ENCODE measurements around the gene UBE4A. TPM values are rescaled to one million over a fixed set of nuclear protein-coding genes. Genes with fewer than 3 reads are reported as not detected.
"Not testable (repeated sequence)": the region's sequence is repeated elsewhere in the genome, so short reads cannot be mapped to it uniquely, and the experiment has no call there.

UBE4A gene
- polyA plus RNA-seq, 3 donors from 2014 or later: 13.7 to 26.3 (median 14.1) TPM

- Mint-ChIP-seq H3K27ac (no peak overlapping the region), H3K4me1 (no peaks in the 10 kb centered on the region), H3K9me3 (no peaks in the 10 kb centered on the region), H3K4me3 (no peak overlapping the region), H3K36me3 (peaks cover 26 to 72% (median 60%) of the 10 kb centered on the region in 3 donors), H3K27me3 (ENCODE audit: low read depth in 3 of 3) (no peaks in the 10 kb centered on the region)
- no peak for DNase-seq
These were observed 24.3 kb downstream of the UBE4A start for GRCh38 chr11:118383657-118384056.

GRCh38 chr11:118396097-118396501 lies 36.7 kb downstream of the UBE4A start:
- Mint-ChIP-seq H3K9me3 (no peaks in the 10 kb centered on the region), H3K27ac (peak overlapping the region in 3 of 6 donors; percentile 6 to 37 (median 33)), H3K27me3 (ENCODE audit: low read depth in 3 of 3) (peaks cover under 1 to 2% (median 2%) of the 10 kb centered on the region in 3 donors), H3K4me1 (peaks cover 13% of the 10 kb centered on the region in 2 donors), H3K36me3 (peaks cover 18 to 32% (median 22%) of the 10 kb centered on the region in 3 donors), H3K4me3 (no peak overlapping the region)
- DNase-seq: no peak

- Mint-ChIP-seq H3K36me3 (peaks cover 14 to 27% (median 15%) of the 10 kb centered on the region in 3 donors), H3K4me3 (no peak overlapping the region), H3K27ac (peak overlapping the region in 2 of 6 donors; percentile 13 to 46), H3K4me1 (peaks cover 26 to 27% of the 10 kb centered on the region in 2 donors), H3K27me3 (ENCODE audit: low read depth in 3 of 3) (peaks cover 5 to 6% (median 5%) of the 10 kb centered on the region in 3 donors), H3K9me3 (no peaks in the 10 kb centered on the region)
- DNase-seq: no peak
These were observed 38.0 kb downstream of the UBE4A start for GRCh38 chr11:118397448-118397847.

GRCh38 chr11:118398791-118399559 lies 39.6 kb downstream of the UBE4A start:
- Mint-ChIP-seq H3K4me3 (peak overlapping the region in 3 of 5 donors; percentile 11 to 91 (median 38)), H3K27me3 (ENCODE audit: low read depth in 3 of 3) (peaks cover 5 to 8% (median 6%) of the 10 kb centered on the region in 3 donors), H3K27ac (peak overlapping the region; percentile 12 to 100 (median 90)), H3K9me3 (no peaks in the 10 kb centered on the region), H3K4me1 (peaks cover 34 to 38% of the 10 kb centered on the region in 2 donors), H3K36me3 (peaks cover 10 to 19% (median 13%) of the 10 kb centered on the region in 3 donors)
- DNase-seq: peak in 2 of 3 donors; percentile 2 to 8

GRCh38 chr11:118401151-118401879 lies 41.9 kb downstream of the UBE4A start, which contains the start of gene ATP5MG:
Gene ATP5MG, plus strand, starts transcription at chr11:118401606. Its CDS starts 60 bp downstream, at chr11:118401666.
- peak; percentile 89 to 93 (median 92) for DNase-seq
- H3K4me3 Mint-ChIP-seq: peak within 1 kb of the TSS; percentile 91 to 98 (median 97)
- peak within 1 kb of the TSS; percentile 93 to 100 (median 98) for H3K27ac Mint-ChIP-seq
- peaks cover 48 to 61% of the 10 kb centered on the region in 2 donors for H3K4me1 Mint-ChIP-seq
- H3K27me3 Mint-ChIP-seq (ENCODE audit: low read depth in 3 of 3): peaks cover 5 to 8% (median 6%) of the 10 kb centered on the region in 3 donors
- H3K9me3 Mint-ChIP-seq: no peaks in the 10 kb centered on the region
- H3K36me3 Mint-ChIP-seq: peaks cover 5 to 7% (median 6%) of the 10 kb centered on the region in 3 donors

- peak overlapping the region; percentile 93 to 100 (median 98) for H3K27ac Mint-ChIP-seq
- peak overlapping the region; percentile 91 to 98 (median 97) for H3K4me3 Mint-ChIP-seq
- peaks cover 0 to 5% (median 4%) of the 10 kb centered on the region in 3 donors for H3K36me3 Mint-ChIP-seq
- DNase-seq: peak in 1 of 3 donors; percentile 1
- H3K4me1 Mint-ChIP-seq: peaks cover 51 to 66% of the 10 kb centered on the region in 2 donors
- no peaks in the 10 kb centered on the region for H3K9me3 Mint-ChIP-seq
- peaks cover 5 to 8% (median 6%) of the 10 kb centered on the region in 3 donors for H3K27me3 Mint-ChIP-seq (ENCODE audit: low read depth in 3 of 3)
These were observed 42.6 kb downstream of the UBE4A start for GRCh38 chr11:118401880-118402590.

GRCh38 chr11:118402594-118402993 lies 43.2 kb downstream of the UBE4A start:
- peaks cover 51 to 66% of the 10 kb centered on the region in 2 donors for H3K4me1 Mint-ChIP-seq
- H3K27ac Mint-ChIP-seq: peak overlapping the region; percentile 73 to 100 (median 96)
- H3K36me3 Mint-ChIP-seq: not testable (repeated sequence)

GRCh38 chr11:118406599-118407166 lies 47.3 kb downstream of the UBE4A start:
- DNase-seq: no peak
- Mint-ChIP-seq H3K36me3 (peaks cover 0 to 15% (median 10%) of the 10 kb centered on the region in 3 donors), H3K27me3 (ENCODE audit: low read depth in 3 of 3) (peaks cover 0 to 4% (median 1%) of the 10 kb centered on the region in 3 donors), H3K4me3 (no peak overlapping the region), H3K4me1 (peaks cover 34 to 60% of the 10 kb centered on the region in 2 donors), H3K27ac (peak overlapping the region in 1 of 6 donors; percentile 30), H3K9me3 (no peaks in the 10 kb centered on the region)

More at GRCh38 chr11:118402594-118402993, 43.2 kb downstream of the UBE4A start:
- not testable (repeated sequence) for DNase-seq; H3K27me3 Mint-ChIP-seq (ENCODE audit: low read depth in 3 of 3); H3K9me3 Mint-ChIP-seq
- H3K4me3 Mint-ChIP-seq: peak overlapping the region; percentile 91 to 98 (median 97)

- peaks cover 0 to 1% (median 0%) of the 10 kb centered on the region in 3 donors for H3K27me3 Mint-ChIP-seq (ENCODE audit: low read depth in 3 of 3)
- H3K4me1 Mint-ChIP-seq: peaks cover 10 to 28% of the 10 kb centered on the region in 2 donors
- no peak overlapping the region for H3K4me3 Mint-ChIP-seq
- peak overlapping the region in 1 of 6 donors; percentile 52 for H3K27ac Mint-ChIP-seq
- peaks cover 0 to 15% (median 10%) of the 10 kb centered on the region in 3 donors for H3K36me3 Mint-ChIP-seq
- no peaks in the 10 kb centered on the region for H3K9me3 Mint-ChIP-seq
- DNase-seq: no peak
These were observed 50.8 kb downstream of the UBE4A start for GRCh38 chr11:118410055-118410745.

- Mint-ChIP-seq H3K9me3 (no peaks in the 10 kb centered on the region), H3K27ac (peak overlapping the region in 2 of 6 donors; percentile 9 to 65), H3K27me3 (ENCODE audit: low read depth in 3 of 3) (peaks cover 0 to 1% (median 0%) of the 10 kb centered on the region in 3 donors), H3K4me1 (peaks cover 2 to 15% of the 10 kb centered on the region in 2 donors), H3K4me3 (no peak overlapping the region), H3K36me3 (peaks cover 0 to 15% (median 10%) of the 10 kb centered on the region in 3 donors)
- DNase-seq: no peak
These were observed 52.1 kb downstream of the UBE4A start for GRCh38 chr11:118411530-118411929.

GRCh38 chr11:118412921-118413320 lies 53.5 kb downstream of the UBE4A start:
- H3K27ac Mint-ChIP-seq: peak overlapping the region in 1 of 6 donors; percentile 18
- H3K4me3 Mint-ChIP-seq: no peak overlapping the region
- DNase-seq: no peak
- no peaks in the 10 kb centered on the region for H3K9me3 Mint-ChIP-seq
- peaks cover 0 to 8% (median 4%) of the 10 kb centered on the region in 3 donors for H3K36me3 Mint-ChIP-seq
- H3K4me1 Mint-ChIP-seq: peaks cover 2 to 12% of the 10 kb centered on the region in 2 donors
- H3K27me3 Mint-ChIP-seq (ENCODE audit: low read depth in 3 of 3): peaks cover 0 to 1% (median 0%) of the 10 kb centered on the region in 3 donors

GRCh38 chr11:118415062-118415738 lies 55.8 kb downstream of the UBE4A start:
- Mint-ChIP-seq H3K27ac (no peak overlapping the region), H3K4me3 (no peak overlapping the region)
- DNase-seq: no peak

More at GRCh38 chr11:118415062-118415738, 55.8 kb downstream of the UBE4A start:
- peaks cover 0 to 1% (median 0%) of the 10 kb centered on the region in 3 donors for H3K27me3 Mint-ChIP-seq (ENCODE audit: low read depth in 3 of 3)
- H3K4me1 Mint-ChIP-seq: peaks cover 0 to 2% of the 10 kb centered on the region in 2 donors
- H3K9me3 Mint-ChIP-seq: no peaks in the 10 kb centered on the region
- H3K36me3 Mint-ChIP-seq: no peaks in the 10 kb centered on the region

Data from immature natural killer cell (primary cell).